H4 (cell line): ENCODE data around the gene SCD. TPM values are rescaled to one million over a fixed set of nuclear protein-coding genes. Genes with fewer than 3 reads are reported as not detected.
"Not testable (repeated sequence)": the region's sequence is repeated elsewhere in the genome, so short reads cannot be mapped to it uniquely, and the experiment has no call there.

Experiments
- DNase-seq: peaks from one replicate; pipeline ENCODE4 v3.0.0-alpha.2; 2015; ENCODE audit warnings: low spot score
- total RNA-seq: library from RNA; depleted of rRNA; stranded (reverse); fragments of >200 nt; shearing (Covaris generic); gene quantifications from 2 replicates; pipeline ENCODE4 v1.2.3, GENCODE V29; 2014

SCD gene
- total RNA-seq, 1 experiment from 2014 or later: 512 TPM

DNA sequence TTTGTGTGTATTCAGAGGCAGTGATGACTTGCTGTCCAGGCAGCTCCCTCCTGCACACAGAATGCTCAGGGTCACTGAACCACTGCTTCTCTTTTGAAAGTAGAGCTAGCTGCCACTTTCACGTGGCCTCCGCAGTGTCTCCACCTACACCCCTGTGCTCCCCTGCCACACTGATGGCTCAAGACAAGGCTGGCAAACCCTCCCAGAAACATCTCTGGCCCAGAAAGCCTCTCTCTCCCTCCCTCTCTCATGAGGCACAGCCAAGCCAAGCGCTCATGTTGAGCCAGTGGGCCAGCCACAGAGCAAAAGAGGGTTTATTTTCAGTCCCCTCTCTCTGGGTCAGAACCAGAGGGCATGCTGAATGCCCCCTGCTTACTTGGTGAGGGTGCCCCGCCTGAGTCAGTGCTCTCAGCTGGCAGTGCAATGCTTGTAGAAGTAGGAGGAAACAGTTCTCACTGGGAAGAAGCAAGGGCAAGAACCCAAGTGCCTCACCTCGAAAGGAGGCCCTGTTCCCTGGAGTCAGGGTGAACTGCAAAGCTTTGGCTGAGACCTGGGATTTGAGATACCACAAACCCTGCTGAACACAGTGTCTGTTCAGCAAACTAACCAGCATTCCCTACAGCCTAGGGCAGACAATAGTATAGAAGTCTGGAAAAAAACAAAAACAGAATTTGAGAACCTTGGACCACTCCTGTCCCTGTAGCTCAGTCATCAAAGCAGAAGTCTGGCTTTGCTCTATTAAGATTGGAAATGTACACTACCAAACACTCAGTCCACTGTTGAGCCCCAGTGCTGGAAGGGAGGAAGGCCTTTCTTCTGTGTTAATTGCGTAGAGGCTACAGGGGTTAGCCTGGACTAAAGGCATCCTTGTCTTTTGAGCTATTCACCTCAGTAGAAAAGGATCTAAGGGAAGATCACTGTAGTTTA, 15.8 kb downstream of the SCD start:
- no peak for DNase-seq

DNA sequence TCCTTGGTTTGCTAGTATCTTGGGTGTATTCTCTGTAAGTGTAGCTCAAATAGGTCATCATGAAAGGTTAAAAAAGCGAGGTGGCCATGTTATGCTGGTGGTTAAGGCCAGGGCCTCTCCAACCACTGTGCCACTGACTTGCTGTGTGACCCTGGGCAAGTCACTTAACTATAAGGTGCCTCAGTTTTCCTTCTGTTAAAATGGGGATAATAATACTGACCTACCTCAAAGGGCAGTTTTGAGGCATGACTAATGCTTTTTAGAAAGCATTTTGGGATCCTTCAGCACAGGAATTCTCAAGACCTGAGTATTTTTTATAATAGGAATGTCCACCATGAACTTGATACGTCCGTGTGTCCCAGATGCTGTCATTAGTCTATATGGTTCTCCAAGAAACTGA, 17.1 kb downstream of the SCD start:
- DNase-seq: no peak

GRCh38 chr10:100364735-100365391, 17.8 kb downstream of the SCD start:
- DNase-seq: peak; percentile 99

DNA sequence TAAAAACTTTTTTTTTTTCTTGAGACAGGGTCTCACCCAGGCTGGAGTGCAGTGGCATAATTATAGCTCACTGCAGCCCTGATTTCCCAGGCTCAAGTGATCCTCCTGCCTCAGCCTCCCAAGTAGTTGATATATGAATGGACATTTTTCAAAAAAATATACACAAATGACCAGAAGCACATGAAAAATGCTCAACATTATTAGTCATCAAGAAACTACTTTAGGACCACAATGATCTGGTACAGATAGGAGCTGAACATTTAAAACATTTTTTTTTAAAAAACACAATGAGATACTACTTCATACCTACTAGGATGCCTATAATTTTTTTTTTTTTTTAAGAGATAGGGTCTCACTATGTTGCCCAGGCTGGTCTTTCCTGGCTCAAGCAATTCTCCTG, 21.7 kb downstream of the SCD start:
- no peak for DNase-seq

DNA sequence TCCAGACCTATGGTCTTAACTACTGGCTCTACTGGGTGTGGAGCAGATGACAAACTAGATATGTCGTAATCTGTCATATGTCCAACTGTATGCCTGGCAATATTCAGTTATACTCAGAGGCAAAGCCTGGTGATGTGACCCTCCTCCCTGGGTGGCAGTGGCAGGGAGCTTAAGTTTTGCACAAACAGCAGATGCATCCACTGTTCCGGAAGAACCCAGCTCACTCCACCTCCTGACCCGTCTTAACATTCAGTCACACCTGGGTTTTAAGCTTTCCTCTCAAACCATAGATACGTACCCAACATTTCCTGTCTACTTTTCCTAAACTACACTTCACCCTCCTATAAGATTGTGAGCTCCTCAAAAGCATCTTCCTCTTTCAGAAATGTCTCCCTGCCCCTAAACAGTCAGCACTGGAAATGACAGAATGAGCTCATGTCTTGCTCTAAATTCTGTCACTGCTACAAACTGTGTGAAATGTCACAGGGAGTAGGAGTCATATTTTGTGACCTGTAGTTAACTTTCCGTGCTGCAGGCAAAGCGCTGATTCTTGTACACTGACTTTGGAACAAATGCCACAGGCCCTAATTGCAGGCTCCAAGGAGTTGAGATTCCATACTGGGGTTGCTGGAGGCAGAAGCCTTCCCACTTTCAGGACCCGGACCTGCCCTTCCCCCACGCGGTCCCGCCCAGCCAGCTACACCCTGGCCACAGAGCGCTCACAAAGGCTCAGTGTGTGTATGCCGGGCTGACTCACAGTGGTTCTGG, 23.9 kb downstream of the SCD start:
- peak; percentile 96 for DNase-seq

DNA sequence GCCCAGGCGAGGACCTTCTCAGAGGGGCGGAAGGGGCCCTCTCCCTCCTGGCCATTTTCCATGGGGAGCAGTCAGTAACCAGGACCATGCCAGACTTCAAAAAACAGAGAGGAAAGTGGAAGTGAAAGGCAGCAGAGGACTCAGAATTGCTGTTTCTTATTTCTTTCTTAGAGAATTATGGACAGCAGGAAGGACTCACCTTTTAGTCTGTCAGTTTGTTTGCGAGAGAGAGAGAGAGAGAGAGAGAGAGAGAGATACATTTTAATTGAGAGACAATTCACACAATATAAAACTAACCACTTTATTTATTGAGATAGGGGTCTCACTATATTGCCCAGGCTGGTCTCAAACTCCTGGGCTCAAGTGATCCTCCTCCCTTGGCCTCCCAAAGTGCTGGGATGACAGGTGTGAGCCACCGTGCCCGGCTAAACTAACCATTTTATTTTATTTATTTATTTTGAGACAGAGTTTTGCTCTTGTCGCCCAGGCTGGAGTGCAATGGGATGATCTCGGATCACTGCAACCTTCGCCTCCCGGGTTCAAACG, 24.5 kb downstream of the SCD start:
- DNase-seq: no peak

DNA sequence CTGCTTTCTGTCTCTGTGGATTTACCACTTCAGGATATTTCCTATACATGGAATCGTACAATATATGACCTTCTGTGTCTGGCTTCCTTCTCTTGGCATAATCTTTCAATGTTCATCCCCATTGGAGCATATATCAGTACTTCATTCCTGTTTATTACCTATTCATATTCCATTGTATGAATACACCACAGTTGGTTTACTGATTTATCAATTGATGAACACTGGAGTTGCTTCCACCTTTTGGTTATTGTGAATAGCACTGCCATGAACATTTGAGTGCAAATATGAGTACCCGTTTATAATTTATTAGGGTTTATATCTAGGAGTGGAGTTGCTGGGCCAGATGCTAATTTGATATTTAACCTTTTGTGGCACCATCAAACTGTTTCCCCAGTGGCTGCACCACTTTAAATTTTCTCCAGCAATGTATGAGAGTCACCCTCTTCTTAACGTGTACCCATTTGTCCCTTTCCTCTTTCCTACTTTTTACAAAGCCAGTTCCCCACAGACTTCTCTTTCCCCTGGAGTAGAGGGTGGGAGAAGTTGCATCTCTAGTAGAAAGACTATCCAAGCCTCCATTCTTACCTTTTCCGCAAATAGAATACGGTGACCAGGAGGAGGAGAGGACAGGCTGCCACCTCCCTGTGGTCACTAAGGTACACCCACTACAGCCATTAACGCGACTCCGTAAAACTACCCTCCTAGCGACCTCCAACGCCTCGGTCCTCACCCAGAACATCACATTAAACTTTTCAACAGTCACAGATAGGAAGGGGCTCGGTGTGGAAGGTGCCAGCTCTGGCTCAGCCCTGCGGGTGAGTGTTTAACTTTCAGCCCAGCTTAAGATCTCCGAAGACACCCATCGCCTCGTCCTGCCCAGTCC, 25.6 kb downstream of the SCD start:
- no peak for DNase-seq

GRCh38 chr10:100373298-100374199, 26.5 kb downstream of the SCD start:
- DNase-seq: peak; percentile 99

DNA sequence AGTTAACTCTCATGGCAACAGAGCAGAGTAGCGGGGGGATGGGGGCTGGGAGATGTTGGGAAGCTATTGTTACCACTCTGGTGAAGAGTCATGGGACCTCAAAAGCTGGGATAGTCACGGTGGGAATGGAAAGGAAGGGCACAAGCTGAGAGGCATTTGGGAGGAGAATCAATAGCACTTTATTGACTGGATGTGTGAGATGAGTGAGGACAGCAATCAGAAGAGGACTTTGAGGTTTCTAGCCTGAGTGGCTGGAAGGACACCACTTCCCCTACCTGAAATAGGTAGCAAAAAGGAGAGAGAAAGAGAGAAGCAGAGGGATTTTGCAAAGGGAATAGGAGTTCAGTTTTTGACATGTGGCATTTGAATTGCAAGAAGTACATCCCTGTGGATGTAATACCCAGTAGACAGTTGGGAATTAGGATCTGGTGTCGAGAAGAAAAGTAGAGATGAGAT, 27.2 kb downstream of the SCD start:
- no peak for DNase-seq

GRCh38 chr10:100374677-100375353, 27.8 kb downstream of the SCD start:
- DNase-seq: not testable (repeated sequence)

- DNase-seq: not testable (repeated sequence)
Observed at GRCh38 chr10:100376656-100377055, 29.6 kb downstream of the SCD start.

DNA sequence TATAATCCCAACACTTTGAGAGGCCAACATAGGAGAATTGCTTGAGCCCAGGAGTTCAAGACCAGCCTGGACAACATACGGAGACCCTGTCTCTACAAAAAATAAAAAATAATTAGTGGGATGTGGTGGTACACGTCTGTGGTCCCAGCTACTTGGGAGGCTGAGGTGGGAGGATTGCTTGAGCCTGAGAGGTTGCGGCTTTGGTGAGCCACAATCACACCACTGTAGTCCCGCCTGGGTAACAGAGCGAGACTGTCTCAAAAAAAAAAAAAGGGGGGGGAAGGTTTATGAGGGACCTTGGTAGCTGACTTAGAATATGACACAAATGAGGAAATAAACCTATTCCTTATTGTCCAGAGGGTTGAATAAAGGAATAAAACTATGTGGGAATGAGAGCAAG, 30.8 kb downstream of the SCD start:
- no peak for DNase-seq

GRCh38 chr10:100380400-100380799, 33.4 kb downstream of the SCD start:
- DNase-seq: no peak

GRCh38 chr10:100382553-100382952, 35.5 kb downstream of the SCD start:
- DNase-seq: no peak

GRCh38 chr10:100383251-100383650, 36.2 kb downstream of the SCD start:
- no peak for DNase-seq

GRCh38 chr10:100391163-100392002, 44.4 kb downstream of the SCD start:
- DNase-seq: no peak

GRCh38 chr10:100392686-100393003, 45.6 kb downstream of the SCD start:
- DNase-seq: no peak

DNA sequence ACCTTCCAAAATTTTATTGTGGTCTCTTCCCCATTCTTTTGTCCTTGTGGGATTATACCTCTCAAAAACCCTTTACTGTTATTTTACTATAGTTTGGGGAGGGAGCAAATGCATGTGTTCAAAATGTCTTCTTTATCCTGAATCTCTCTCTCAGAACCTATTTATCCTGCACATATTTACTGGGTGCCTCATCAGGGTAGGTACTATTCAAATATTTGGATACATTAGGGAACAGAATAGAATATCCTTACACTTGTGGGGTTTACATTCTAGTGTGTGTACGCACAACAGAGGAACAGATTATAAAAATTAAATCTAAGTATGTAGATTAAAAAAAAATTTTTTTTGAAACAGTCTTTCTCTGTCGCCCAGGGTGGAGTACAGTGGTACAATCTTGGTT, 48.6 kb downstream of the SCD start:
- no peak for DNase-seq

- no peak for DNase-seq
Observed at GRCh38 chr10:100396605-100397004, 49.6 kb downstream of the SCD start.
